Activated CD4-positive, alpha-beta T cell treated with anti-CD3 and anti-CD28 coated beads, Interleukin-2, Interleukin-4, amounts not matched to agents 100 ng/mL and 50 ng/mL, durations not matched to agents 16 hours and 8 hours (primary cell): ENCODE results near the gene SLC4A2.
A peak's percentile ranks its signal among the peaks of the same experiment; 100 is the strongest.
"Not testable (repeated sequence)": the region's sequence is repeated elsewhere in the genome, so short reads cannot be mapped to it uniquely, and the experiment has no call there.

Experiments
- DNase-seq: peaks from one replicate; pipeline ENCODE4 v3.0.0-alpha.2; 2020; ENCODE audit warnings: low spot score

SLC4A2 gene, protein sequence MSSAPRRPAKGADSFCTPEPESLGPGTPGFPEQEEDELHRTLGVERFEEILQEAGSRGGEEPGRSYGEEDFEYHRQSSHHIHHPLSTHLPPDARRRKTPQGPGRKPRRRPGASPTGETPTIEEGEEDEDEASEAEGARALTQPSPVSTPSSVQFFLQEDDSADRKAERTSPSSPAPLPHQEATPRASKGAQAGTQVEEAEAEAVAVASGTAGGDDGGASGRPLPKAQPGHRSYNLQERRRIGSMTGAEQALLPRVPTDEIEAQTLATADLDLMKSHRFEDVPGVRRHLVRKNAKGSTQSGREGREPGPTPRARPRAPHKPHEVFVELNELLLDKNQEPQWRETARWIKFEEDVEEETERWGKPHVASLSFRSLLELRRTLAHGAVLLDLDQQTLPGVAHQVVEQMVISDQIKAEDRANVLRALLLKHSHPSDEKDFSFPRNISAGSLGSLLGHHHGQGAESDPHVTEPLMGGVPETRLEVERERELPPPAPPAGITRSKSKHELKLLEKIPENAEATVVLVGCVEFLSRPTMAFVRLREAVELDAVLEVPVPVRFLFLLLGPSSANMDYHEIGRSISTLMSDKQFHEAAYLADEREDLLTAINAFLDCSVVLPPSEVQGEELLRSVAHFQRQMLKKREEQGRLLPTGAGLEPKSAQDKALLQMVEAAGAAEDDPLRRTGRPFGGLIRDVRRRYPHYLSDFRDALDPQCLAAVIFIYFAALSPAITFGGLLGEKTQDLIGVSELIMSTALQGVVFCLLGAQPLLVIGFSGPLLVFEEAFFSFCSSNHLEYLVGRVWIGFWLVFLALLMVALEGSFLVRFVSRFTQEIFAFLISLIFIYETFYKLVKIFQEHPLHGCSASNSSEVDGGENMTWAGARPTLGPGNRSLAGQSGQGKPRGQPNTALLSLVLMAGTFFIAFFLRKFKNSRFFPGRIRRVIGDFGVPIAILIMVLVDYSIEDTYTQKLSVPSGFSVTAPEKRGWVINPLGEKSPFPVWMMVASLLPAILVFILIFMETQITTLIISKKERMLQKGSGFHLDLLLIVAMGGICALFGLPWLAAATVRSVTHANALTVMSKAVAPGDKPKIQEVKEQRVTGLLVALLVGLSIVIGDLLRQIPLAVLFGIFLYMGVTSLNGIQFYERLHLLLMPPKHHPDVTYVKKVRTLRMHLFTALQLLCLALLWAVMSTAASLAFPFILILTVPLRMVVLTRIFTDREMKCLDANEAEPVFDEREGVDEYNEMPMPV

DNA sequence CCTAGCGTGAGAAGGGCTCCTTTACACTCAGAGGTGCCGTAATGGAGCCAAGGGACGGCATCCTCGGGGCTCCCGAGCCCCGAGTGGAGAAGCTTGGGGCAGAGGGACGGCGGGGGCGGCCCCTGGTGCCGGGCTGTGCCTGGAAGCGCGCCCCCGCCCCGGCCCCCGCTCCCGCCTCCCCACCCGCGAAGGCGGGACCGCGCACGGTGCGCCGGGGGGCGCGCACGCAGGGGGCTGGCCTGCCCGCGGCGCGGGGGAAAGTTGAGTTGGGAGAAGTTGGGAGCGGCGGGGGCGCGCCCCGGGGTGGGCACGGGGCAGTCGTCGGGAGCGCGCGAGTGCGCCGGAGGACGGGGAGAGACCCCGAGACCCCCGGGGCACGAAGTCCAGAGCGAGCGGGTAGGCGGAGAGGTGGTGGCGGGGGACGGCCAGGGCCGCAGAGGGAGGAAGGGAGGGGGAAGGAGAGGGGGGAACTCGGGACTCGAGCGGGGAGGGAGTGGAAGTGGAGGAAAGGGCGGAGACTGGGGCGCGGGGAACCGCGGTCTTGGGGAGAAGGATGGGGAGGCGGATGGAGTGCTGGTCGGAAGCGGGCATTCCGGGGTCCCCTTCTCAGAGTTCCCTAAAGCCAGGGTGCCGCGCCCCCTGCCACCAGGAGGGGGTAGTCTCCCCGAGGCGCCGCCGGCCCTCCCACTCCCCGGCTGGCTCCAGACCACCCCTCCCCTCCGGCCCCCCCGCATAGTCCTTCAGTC, at the start of gene SLC4A2:
TSS of gene SLC4A2 (plus strand) at position 223 of the 746 bp plus-strand sequence. CDS start 2,399 bp downstream, outside the sequence.
- DNase-seq = peak; percentile 63

DNA sequence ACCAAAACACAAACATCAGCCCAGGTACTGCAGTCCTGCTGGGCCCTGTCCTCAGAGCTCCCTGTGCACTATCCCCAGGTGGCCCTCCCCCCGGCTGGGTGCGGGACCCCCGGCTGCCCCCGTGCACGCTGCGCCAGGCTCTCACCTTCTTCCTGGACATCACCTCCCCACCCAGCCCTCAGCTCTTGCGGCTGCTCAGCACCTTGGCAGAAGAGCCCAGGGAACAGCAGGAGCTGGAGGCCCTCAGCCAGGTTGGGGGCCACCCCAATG, 49.4 kb upstream of the SLC4A2 start:
- no peak for DNase-seq

DNA sequence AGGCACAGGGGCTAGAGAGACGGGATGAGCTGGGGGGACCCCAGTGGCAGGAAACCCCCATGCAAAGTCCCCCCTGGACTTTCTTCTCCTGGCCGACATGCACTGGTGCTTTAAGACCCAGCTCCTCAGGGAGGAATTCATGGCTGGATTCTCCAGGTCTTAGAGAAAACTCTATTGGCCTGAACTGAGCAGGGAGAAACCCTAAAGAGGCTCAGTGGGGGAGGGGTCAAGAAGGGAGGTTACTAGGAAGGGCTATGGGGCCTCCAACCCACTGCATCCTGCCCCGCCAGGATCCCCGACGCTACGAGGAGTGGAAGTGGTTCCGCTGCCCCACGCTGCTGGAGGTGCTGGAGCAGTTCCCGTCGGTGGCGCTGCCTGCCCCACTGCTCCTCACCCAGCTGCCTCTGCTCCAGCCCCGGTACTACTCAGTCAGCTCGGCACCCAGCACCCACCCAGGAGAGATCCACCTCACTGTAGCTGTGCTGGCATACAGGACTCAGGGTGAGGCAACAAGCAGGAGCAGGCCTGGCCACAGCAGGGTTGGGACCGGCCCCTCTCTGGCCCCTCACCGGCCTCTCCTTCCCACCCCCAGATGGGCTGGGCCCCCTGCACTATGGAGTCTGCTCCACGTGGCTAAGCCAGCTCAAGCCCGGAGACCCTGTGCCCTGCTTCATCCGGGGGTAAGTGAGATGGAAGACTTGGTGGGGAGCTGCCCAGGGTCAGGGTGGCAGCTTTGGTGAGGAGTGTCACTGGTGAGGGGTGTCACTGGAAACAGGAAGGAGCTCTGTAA, 48.9 kb upstream of the SLC4A2 start:
- DNase-seq = peak; percentile 50

DNA sequence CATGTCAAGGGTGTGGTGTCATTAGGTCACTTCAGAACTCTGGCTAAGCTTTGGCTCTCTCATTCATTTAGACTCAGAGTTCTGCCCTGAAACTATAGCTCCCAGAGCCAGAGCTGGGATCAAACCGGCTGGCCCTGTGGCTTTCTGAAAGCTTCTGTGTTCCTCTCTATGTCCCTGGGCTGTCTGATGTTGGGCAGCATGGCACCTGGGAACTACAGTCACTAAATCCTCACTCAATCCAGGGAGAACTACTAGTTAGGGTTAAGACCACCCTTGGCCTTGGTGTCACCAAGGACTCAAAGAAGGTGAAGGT, 48.3 kb upstream of the SLC4A2 start:
- DNase-seq = no peak

DNA sequence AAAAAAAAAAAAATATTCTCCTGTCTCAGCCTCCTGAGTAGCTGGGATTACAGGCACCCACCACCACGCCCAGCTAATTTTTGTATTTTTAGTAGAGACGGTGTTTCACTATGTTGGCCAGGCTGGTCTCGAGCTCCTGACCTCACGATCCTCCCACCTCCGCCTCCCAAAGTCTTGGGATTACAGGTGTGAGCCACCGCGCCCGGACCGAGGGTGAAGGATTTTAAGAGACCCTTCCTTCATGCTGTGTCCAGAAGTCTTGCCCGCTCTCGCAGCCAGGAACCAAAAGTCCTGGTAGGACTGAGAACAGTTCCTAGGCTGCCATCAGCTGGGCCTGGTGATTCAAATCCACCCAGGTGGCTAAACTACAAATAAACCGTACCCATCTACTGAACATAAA, 47.8 kb upstream of the SLC4A2 start:
- not testable (repeated sequence) for DNase-seq

DNA sequence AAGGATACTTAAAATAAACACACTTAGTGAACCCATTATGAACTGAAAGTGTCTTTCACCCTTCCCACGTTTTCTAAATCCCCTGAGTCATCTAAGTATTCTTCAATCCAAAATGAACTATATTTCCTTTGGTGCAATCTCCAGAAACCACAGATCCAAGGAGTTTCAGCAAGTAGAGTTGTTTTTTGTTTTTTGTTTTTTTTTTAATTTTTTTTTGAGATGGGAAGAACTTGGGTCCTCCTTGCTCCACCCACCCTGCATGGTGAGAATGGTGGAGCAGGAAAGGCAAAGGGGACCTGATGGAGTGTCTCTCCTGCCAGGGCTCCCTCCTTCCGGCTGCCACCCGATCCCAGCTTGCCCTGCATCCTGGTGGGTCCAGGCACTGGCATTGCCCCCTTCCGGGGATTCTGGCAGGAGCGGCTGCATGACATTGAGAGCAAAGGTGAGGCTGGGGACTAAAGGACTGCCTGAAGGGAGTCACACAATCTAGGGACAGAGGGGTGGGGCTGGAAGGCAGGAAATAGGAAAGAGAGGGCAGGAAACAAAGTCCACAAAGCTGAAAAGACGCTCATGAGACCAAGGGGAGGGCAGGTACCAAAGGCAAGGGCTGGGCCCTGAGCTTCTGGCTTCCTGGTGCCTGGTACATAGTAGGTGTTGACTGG, 47.2 kb upstream of the SLC4A2 start:
- no peak for DNase-seq

DNA sequence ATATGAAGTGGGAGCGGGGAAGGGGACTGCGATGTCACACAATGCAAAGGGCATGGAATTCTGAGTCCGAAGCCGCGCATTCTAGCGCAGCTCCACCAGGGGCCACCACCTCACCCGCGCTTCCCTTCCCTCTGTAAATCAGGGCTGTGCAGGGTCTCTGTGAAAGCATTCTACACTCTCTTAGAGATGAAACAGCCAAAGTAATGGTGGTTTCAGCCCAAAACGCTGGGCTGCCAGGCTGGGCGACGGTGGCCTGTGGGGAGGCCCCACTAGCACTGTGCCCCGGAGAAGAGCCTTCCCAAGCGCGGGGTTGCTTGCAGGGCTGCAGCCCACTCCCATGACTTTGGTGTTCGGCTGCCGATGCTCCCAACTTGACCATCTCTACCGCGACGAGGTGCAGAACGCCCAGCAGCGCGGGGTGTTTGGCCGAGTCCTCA, 46.5 kb upstream of the SLC4A2 start:
- DNase-seq = no peak

DNA sequence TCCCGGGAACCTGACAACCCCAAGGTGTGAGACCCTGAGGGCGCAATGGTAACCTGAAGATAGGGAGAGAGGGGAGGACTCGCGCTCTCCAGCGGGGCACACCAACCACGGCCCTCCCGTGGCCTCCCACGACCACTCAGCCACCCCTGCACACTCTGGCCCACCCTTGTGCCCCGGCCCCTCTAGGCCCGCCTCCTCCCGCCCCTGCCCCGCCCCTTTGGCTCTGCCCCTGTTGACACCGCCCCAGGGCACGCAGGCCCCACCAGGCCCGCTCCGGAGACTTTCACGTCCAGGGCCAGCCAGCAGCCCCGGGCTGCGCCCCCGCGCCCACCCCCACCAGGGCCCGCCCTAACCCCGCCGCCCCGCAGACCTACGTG, 46.0 kb upstream of the SLC4A2 start:
- no peak for DNase-seq

DNA sequence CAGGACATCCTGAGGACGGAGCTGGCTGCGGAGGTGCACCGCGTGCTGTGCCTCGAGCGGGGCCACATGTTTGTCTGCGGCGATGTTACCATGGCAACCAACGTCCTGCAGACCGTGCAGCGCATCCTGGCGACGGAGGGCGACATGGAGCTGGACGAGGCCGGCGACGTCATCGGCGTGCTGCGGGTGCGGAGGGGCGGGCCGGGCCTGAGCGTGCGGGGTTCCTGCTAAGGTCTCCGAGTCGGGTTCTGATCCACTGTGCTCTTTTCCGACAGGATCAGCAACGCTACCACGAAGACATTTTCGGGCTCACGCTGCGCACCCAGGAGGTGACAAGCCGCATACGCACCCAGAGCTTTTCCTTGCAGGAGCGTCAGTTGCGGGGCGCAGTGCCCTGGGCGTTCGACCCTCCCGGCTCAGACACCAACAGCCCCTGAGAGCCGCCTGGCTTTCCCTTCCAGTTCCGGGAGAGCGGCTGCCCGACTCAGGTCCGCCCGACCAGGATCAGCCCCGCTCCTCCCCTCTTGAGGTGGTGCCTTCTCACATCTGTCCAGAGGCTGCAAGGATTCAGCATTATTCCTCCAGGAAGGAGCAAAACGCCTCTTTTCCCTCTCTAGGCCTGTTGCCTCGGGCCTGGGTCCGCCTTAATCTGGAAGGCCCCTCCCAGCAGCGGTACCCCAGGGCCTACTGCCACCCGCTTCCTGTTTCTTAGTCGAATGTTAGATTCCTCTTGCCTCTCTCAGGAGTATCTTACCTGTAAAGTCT, 45.5 kb upstream of the SLC4A2 start:
- DNase-seq = peak; percentile 92

DNA sequence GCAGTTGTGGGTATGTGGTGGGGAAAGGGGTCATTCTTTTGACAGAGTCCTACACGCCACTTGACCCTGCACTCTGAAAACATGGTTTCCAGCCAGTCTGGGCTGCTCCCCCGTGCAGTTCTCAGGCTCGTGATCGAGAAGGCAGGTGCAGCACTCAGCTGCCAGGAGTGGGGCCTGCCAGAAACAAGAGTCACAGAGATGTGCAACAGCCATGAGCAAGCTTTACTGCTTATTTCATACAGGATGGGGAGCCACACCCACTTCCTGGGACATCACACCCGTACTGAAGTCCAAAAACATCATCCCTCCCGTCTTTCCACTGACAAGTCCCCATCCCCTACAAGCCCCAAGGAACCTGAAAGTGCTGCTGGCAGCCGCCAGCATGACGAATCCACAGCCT, 44.4 kb upstream of the SLC4A2 start:
- DNase-seq = no peak

DNA sequence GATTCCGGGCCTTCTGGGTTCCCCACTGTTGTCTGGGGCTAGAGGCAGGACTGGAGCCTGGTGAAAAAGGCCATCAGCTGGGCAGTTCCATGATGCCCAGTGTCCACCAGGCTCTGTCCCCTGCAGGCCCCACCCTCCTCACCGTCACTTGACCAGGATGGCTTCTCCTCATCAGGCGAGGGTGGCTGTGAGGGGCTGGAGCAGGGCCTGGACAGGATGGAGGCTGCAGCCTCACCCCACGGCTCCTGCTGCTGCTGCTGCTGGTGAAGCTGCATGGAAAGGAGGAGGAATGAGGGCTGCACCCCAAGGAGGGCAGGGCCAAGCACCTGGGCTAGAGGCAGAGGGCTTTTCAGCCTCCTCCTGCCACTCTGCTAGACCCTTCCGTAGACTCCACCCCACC, 43.4 kb upstream of the SLC4A2 start:
- no peak for DNase-seq

DNA sequence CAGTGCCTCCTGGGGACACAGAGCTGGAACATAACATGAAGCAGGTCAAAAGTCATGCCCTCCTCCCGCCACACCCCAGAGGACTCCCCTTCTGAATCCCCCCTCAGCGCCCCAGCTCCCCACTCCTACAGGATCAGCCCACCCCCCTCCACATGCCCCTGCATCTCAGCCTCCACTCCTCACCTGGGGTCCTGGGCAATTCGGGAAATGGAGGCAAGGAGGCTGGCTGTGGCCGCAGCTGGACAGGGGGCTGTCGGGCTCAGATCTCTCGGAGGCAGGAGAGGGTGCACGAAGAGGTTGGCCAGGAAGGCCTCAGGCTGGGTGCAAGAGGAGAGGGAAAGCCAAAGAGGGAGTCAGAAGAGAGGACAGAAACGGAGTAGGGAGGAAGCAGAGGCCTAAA, 42.9 kb upstream of the SLC4A2 start:
- DNase-seq = no peak

DNA sequence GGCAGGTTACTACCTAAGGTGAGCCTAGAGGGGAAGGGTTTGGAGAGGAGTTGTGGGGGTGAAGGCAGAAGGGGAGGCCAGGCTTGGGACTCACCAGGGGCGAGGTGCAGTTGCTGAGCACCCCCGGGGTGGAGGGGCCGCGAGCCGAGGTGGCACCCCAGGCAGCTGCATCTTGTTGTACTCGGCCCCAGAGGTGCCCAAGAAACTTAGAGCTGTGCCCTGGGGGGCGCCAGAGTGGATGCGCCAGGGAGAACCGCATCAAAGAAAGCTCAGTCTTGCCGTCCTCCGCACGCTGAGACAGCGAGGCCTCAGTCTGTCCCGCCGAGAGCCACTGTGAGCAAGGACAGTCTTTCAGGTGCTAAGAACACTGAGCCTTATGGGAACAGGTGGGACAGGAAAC, 42.4 kb upstream of the SLC4A2 start:
- no peak for DNase-seq

DNA sequence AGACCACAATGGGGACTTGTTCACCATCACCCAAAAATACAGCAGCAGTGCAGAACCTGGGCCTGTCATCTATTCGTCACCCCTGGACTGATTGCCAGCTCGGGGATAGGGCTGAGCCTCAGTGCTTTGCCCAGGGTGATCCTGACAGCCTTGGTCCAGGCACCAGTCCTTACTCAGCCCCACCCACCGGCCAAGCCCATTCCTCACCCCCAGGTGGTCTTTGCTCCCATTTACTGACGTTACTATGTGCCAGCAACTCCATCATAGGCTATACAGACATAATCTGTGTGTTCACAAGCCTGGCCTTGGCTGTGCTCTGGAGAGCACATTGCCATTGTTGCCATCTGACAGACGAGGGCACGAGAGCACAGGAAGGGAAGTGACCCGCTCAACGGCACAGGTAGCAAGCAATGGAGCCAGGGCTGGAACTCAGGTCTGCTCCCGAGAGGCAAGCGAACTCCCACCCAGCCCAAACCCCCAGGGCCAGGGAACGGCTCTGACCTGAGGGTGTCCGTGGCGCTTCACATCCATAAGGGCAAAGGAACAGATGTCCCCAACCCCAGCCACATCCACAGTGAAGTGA, 41.9 kb upstream of the SLC4A2 start:
- DNase-seq = no peak

DNA sequence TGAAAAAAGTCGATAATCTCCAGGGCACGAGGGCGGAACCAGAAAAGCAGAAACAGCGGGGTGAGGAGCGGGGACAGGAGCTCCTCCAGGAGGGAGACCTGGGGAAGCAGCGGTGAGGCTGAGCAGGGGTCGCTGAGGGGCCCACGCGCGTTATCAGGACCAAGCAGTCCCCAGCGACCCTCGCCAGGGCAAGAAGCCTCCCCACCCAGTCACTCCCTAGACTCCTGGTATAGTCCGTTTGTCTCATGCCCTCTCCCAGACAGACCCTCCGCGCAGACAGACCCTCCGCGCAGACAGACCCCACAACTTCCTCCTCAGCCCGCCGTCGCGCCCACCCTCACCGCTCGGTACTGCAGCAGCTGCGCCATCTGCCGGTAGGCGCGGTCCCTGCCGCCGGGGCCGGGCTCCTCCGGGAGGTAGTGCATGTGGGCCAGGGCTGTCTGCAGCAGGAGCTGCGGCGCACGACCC, 41.4 kb upstream of the SLC4A2 start:
- DNase-seq = peak; percentile 79

DNA sequence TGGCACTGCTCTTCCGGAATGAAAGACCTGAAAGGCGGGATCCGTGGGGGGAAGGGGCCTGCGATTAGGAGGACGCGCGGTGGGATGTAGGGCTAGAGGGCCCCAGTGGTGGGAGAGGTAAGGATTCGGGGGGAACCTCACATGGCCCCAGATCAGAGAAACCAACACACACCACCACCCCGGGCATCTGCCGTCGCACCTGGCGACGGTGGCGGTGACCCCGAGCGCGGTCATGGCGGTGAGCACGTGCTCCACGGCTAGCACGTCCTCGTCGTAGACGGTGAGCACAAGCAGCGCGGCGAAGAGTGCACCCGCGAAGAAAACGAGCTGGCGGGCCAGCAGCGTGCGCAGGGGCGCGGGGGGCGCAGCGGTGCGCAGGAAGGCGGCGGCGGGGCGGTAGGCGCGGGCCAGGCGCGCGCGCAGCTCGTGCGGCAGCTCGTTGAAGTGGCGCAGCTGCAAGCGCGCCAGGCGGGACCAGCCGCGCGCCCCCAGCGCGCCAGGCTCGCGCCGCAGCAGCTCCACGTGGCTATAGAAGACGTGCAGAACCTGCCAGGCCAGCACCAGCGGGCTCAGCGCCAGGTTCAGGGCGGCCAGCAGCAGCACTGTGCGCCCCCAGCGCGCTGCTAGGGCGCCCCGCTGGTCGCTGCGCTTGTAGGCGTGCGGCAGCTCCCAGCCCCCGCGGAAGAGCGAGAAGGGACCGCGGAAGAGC, 40.8 kb upstream of the SLC4A2 start:
- no peak for DNase-seq

DNA sequence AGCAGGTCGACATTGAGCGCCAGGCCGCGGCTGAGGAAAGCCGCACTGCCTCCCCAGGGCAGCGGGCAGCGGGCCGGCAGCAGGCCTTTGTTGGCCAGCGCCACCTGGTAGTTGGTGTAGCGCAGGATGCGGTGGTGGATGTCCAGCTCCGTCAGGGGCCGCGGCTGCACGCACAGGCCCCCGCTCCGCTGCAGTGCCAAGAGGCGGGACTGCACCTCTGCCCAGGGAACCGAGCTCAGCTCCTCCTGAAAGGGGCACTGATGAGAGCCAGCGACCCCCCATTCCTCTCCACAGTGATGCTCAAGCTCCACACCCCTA, 40.3 kb upstream of the SLC4A2 start:
- no peak for DNase-seq

DNA sequence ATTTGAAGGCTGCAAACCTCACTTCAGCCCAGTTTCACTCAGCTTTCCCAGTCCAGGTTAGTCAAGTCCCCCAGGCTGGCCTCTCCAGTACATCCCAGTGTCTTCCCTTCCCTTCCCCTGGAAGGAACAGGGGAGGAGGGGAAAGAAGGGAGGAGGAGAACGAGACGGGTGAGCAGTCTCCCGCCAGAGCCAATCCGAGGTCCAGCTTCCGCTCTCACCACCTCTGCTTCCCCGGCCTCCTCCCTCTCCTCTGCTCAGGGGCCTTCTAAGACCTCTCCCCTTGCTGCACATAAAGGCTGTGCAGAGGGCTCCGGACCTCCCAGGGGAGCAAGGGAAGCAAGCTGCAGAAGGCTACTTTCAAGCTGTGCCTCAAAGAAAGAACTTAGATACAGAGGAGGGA, 39.2 kb upstream of the SLC4A2 start:
- no peak for DNase-seq

DNA sequence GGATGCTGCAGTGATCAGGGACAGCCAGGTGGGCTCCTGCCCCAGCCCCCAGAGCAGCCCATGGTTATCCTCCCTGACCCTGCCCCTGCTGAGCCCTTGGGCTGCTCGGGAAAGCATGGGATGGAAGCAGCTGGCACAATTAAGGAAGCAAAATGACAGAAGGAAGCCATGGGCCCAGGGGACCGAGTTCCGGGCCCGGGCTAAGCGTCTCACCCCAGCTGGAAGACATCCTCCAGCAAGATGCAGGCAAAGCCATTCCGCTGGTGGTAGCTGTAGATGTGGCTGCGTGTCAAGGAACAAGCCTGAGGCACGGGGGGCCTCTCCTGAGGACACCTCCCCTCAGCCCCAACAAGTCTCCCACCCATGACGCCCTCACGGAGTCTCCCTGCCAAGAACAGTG, 36.2 kb upstream of the SLC4A2 start:
- DNase-seq = no peak
